Left renal pelvis (tissue), 4 donors: Measurements from ENCODE around the gene RFPL4A. TPM values are rescaled to one million over a fixed set of nuclear protein-coding genes. Genes with fewer than 3 reads are reported as not detected.
A peak's percentile ranks its signal among the peaks of the same experiment; 100 is the strongest.

Experiments
- DNase-seq, 4 donors: peaks; one replicate each; pipeline ENCODE4 v3.0.0-alpha.2; 2013; ENCODE audit warnings: low read depth in 4 of 4, low spot score in 3 of 4
- polyA plus RNA-seq, 4 donors: library from polyadenylated mRNA; unstranded; fragments of 120-200 nt; gene quantifications; one replicate each; pipeline ENCODE4 v1.2.1, GENCODE V29; 2013; ENCODE audit not compliant: insufficient read length in 4 of 4

Gene RFPL4A
- polyA plus RNA-seq, 4 donors = not detected

DNA sequence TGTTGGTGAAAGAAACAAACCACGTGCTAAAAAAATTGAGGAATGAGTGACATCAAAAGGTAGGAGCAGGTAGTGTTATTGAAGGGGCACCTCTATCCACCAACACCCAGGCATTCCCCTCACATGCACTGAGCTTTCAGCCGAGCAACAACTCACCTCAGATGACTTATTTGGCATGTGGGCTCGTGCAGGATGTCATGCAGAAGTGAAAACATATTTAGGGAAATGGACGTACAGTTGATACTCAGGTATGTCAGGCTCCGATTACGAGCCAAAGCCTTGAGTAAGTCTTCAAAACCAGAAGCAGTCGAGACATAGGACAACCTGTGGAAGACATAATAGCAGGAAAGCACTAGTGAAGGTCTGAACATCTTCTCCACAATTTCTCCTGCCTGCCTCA is 42.5 kb downstream of the RFPL4A start:
- no peak for DNase-seq

GRCh38 chr19:55802281-55802680 is 43.4 kb downstream of the RFPL4A start:
- DNase-seq = no peak

DNA sequence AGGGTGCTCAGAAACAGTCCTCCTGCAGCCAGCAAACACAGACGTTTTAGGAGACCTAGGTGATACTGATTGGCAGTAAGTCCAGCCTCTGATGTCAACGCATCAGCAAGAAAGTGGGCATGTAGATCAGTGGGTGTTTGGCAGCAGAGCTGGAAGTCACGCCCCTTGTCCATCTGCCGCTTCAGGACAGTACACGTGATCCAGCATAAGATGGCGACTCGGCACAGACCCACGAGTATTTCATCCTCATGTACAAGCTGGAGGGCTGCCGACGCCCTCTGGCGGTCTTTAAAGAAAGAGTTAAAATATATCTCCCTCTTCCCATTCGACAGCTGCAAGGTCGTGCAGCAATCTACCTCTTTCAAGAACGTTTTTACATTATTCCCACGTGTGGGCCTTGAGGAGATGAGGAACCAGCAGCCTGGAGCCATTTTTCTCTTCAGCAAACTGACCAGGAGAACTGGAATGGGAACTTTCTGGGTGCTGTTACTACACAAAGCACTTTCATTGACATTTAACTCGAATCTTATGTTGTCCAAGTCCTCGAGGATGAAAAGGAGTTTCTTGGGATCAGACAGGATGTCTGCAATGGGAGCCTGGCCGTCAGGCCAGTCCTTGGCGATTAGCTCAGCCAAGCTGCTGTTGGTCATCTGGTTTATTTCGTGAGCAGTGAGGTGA is 50.6 kb downstream of the RFPL4A start:
- DNase-seq = peak in 1 of 4 donors; percentile 10

DNA sequence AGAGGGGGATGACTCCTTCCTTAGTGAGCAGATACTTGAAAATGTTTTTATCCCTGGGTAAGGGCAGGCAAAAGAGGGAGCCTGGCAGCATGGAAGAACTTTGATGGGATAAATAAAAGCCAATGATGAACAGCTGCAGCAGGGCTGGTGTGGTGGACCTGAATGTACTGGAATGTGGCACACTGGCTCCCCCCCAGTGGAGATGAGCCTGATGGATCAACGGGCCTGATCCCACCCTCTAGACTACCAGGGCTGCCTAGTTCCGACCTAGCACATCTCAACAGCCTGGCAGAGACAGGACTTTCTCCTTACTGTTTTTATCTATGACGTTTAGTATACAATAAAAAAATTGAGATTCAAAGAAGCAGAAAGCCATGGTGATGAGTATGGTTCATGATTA is 52.4 kb downstream of the RFPL4A start:
- no peak for DNase-seq

DNA sequence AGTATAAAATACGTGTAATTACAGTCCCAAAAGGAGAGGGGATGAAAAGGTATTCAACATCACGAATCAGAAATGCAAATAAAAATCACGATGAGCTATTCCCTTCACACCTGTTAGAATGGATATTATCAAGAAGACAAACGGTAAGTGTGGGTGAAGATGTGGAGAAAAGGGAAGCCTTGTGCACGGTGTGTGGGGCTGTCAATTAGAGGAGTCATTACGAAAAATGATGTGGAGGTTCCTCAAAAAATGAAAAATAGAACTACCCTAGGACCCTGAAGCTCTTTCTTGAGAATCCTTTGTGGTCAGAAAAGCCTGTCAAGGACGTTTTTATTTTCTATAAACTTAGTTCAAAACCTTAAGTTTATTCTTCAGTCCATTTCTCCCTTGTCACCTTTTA is 53.6 kb downstream of the RFPL4A start:
- DNase-seq = no peak

Other genes starting within 250 kb of the RFPL4A start
- under 1 TPM; 0.36 to 0.96 (median 0.80) TPM for gene SBK2, start 222.0 kb upstream of the RFPL4A start, polyA plus RNA-seq
- under 1 TPM in 1 of 4 donors, not detected in 3; 0.15 TPM for gene SBK3, start 213.6 kb upstream of the RFPL4A start, polyA plus RNA-seq
- 10 to 100 TPM; 12.8 to 22.2 (median 14.1) TPM for gene ZNF579, start 178.2 kb upstream of the RFPL4A start, polyA plus RNA-seq
- 10 to 100 TPM; 19.0 to 24.4 (median 19.7) TPM for gene FIZ1, start 159.6 kb upstream of the RFPL4A start, polyA plus RNA-seq
- 10 to 100 TPM in 1 of 4 donors, 1 to 10 TPM in 3; 4.6 to 13.3 (median 6.7) TPM for gene ZNF524, start 158.8 kb upstream of the RFPL4A start, polyA plus RNA-seq
- gene ZNF865, start 153.4 kb upstream of the RFPL4A start, polyA plus RNA-seq = 10 to 100 TPM in 1 of 4 donors, 1 to 10 TPM in 3; 6.8 to 13.0 (median 7.9) TPM
- 10 to 100 TPM in 2 of 4 donors, 1 to 10 TPM in 2; 5.3 to 14.2 (median 9.9) TPM for gene ZNF784, start 134.5 kb upstream of the RFPL4A start, polyA plus RNA-seq
- 10 to 100 TPM; 36.3 to 63.9 (median 38.9) TPM for gene ZNF580, start 118.1 kb upstream of the RFPL4A start, polyA plus RNA-seq
- gene ZNF581, start 115.4 kb upstream of the RFPL4A start, polyA plus RNA-seq = 10 to 100 TPM; 19.1 to 32.4 (median 23.7) TPM
- gene CCDC106, start 110.9 kb upstream of the RFPL4A start, polyA plus RNA-seq = 10 to 100 TPM; 14.5 to 29.6 (median 19.3) TPM
- gene U2AF2, start 104.1 kb upstream of the RFPL4A start, polyA plus RNA-seq = 100 to 1,000 TPM; 146 to 227 (median 159) TPM
- gene EPN1, start 83.9 kb upstream of the RFPL4A start, polyA plus RNA-seq = 100 to 1,000 TPM in 2 of 4 donors, 10 to 100 TPM in 2; 66.6 to 152 (median 94.9) TPM
- under 1 TPM in 2 of 4 donors, not detected in 2; 0.04 to 0.10 TPM for gene NLRP9, start 20.7 kb upstream of the RFPL4A start, polyA plus RNA-seq
- under 1 TPM in 2 of 4 donors, not detected in 2; 0.17 to 0.20 TPM for gene RFPL4AL1, start 10.0 kb downstream of the RFPL4A start, polyA plus RNA-seq
- under 1 TPM in 3 of 4 donors, not detected in 1; 0.11 to 0.19 (median 0.15) TPM for gene NLRP11, start 72.9 kb downstream of the RFPL4A start, polyA plus RNA-seq
- gene NLRP4, start 77.4 kb downstream of the RFPL4A start, polyA plus RNA-seq = not detected
- gene NLRP13, start 173.2 kb downstream of the RFPL4A start, polyA plus RNA-seq = not detected
- not detected for gene NLRP8, start 188.7 kb downstream of the RFPL4A start, polyA plus RNA-seq
- not detected for gene NLRP5, start 227.7 kb downstream of the RFPL4A start, polyA plus RNA-seq